PFSK-1 (cell line): ENCODE results near the gene CACNA2D2.

ENCODE experiments used
- FOXP2 ChIP-seq: optimal IDR thresholded peaks from 2 replicates; pipeline ENCODE3; 2011; ENCODE audit warnings: borderline replicate concordance, control low read depth, inconsistent platforms; ENCODE audit not compliant: insufficient read depth; ENCODE audit errors: extremely low read length, extremely low read depth
- POLR2AphosphoS5 ChIP-seq: IDR thresholded peaks from 2 replicates; pipeline ENCODE4 v1.6.1; 2012; ENCODE audit warnings: low read depth, mild to moderate bottlenecking, control low read depth, low read length, moderate library complexity
- SIN3A ChIP-seq: IDR thresholded peaks from 2 replicates; pipeline ENCODE4 v1.6.1; 2012; ENCODE audit warnings: mild to moderate bottlenecking, low read length, moderate library complexity, borderline replicate concordance; ENCODE audit not compliant: insufficient read depth
- TAF1 ChIP-seq: IDR thresholded peaks from 2 replicates; pipeline ENCODE4 v1.6.1; 2012; ENCODE audit warnings: low read length, control low read depth, borderline replicate concordance; ENCODE audit not compliant: insufficient read depth

- TF ChIP-seq FOXP2 (no peak), SIN3A (no peak), POLR2AphosphoS5 (no peak), TAF1 (no peak)
These were observed 179.7 kb downstream of the CACNA2D2 start for GRCh38 chr3:50323614-50324199.
